Neural progenitor cell (in vitro differentiated cells): ENCODE measurements around the gene HERC3.

Experiments used
- CTCF ChIP-seq: fragments of 200-600 bp; sonication (generic); IDR thresholded peaks from 2 replicates; pipeline ENCODE4 v1.5.1; 2017; ENCODE audit warnings: antibody characterized with exemption, mild to moderate bottlenecking
- EZH2 ChIP-seq: fragments of 200-600 bp; sonication (generic); IDR thresholded peaks from 2 replicates; pipeline ENCODE4 v1.6.1; 2017; ENCODE audit warnings: antibody characterized with exemption, mild to moderate bottlenecking, moderate library complexity

DNA sequence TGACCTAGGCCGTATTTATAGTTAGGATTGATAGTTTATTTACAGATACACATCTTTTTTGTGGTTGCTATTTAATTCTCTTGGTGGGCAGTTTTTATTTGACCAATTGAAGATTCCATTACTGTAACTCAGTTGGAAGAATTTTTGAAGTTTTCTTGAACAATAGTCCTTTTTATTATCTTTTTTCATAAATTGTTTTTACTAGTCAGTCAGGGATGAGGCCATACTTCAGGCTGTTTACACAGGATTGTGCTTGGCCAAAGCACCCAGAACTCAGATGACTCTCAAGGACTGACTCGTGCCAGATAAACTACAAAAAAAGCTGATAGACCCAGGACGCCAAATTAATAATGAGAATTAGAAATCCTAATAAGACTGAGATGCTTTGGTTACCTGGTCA lies 7.0 kb downstream of the HERC3 start:
- no peak for TF ChIP-seq CTCF
- TF ChIP-seq EZH2: no peak
